T-helper 1 cell (primary cell): ENCODE data around the gene NPW.

ENCODE experiments used
- DNase-seq, 5 donors: peaks; one replicate each; pipeline ENCODE4 v3.0.0-alpha.2; 2012 to 2020
- total RNA-seq, 4 donors: gene quantifications; one replicate each; lab custom pipeline; 2026; lab: John Stamatoyannopoulos, UW

NPW gene
- total RNA-seq, result 0.80 to 2.2 (median 0.99) reads per million in 4 donors

- DNase-seq, result no peak
These were observed at the start of gene NPW for GRCh38 chr16:2019518-2019920. NPW (plus strand) TSS chr16:2019785.

GRCh38 chr16:1971796-1972489 is 47.6 kb upstream of the NPW start, which contains the start of gene TBL3:
TBL3 (plus strand) TSS chr16:1972053; CDS start chr16:1972165, 112 bp downstream.
- DNase-seq, result peak; percentile 93 to 98 (median 94)

- no peak for DNase-seq
These were observed 47.1 kb upstream of the NPW start for GRCh38 chr16:1972490-1972877.

GRCh38 chr16:1973461-1974156 is 46.0 kb upstream of the NPW start:
- DNase-seq, result no peak

GRCh38 chr16:1974157-1975070 is 45.2 kb upstream of the NPW start:
- DNase-seq, result no peak

- DNase-seq, result no peak
These were observed 44.0 kb upstream of the NPW start for GRCh38 chr16:1975432-1976215.

GRCh38 chr16:1976216-1976520 is 43.4 kb upstream of the NPW start:
- no peak for DNase-seq

- no peak for DNase-seq
These were observed 42.4 kb upstream of the NPW start for GRCh38 chr16:1976951-1977874.

- DNase-seq, result no peak
These were observed 41.7 kb upstream of the NPW start for GRCh38 chr16:1977875-1978268.

- DNase-seq, result no peak
These were observed 41.0 kb upstream of the NPW start for GRCh38 chr16:1978476-1979120.

- no peak for DNase-seq
These were observed 40.1 kb upstream of the NPW start for GRCh38 chr16:1979271-1980029.

- DNase-seq, result no peak
These were observed 39.4 kb upstream of the NPW start for GRCh38 chr16:1980030-1980769.

- no peak for DNase-seq
These were observed 38.9 kb upstream of the NPW start for GRCh38 chr16:1980770-1981087.

GRCh38 chr16:1981398-1981836 is 38.2 kb upstream of the NPW start, which contains the start of gene NOXO1:
NOXO1 (minus strand) TSS chr16:1981469; CDS start chr16:1981179, 290 bp downstream.
- no peak for DNase-seq

GRCh38 chr16:1982013-1982433 is 37.6 kb upstream of the NPW start:
- no peak for DNase-seq

- no peak for DNase-seq
These were observed 36.5 kb upstream of the NPW start for GRCh38 chr16:1982991-1983543.

GRCh38 chr16:1983544-1984346 is 35.8 kb upstream of the NPW start, which contains the start of gene GFER:
GFER (plus strand) TSS chr16:1984193; CDS start chr16:1984219, 26 bp downstream.
- DNase-seq, result peak in 4 of 5 donors; percentile 38 to 80 (median 51)
